A673 (cell line): ENCODE data around the gene SMAP2. TPM values are rescaled to one million over a fixed set of nuclear protein-coding genes. Genes with fewer than 3 reads are reported as not detected.

Experiments
- BruUV-seq: library from RNA; stranded (reverse); fragments of 400-500 nt; replicated peaks from 2 replicates; lab custom pipeline; 2021; lab: Mats Ljungman, UMichigan
- CTCF ChIA-PET: fragments of 300-600 bp; sonication (Branson Sonifier 250); formaldehyde crosslinking; loops from one replicate; lab custom pipeline; 2022; ENCODE audit warnings: antibody characterized with exemption; lab: Charles Lee
- POLR2A ChIA-PET: fragments of 300-600 bp; sonication (Branson Sonifier 250); formaldehyde crosslinking; loops from one replicate; lab custom pipeline; 2022; ENCODE audit warnings: antibody characterized with exemption; ENCODE audit not compliant: low non-redundant PET; lab: Charles Lee
- DNase-seq: peaks from one replicate; pipeline ENCODE4 v3.0.0-alpha.2; 2015; ENCODE audit warnings: low spot score
- H3K27ac ChIP-seq: fragments of 200-600 bp; sonication (generic); 2 replicates; pipeline ENCODE4 v1.5.1; 2016; ENCODE audit warnings: mixed run types, low read depth, mild to moderate bottlenecking, mixed read lengths, antibody characterized with exemption, low read length; ENCODE audit not compliant: poor library complexity, severe bottlenecking
- H3K27me3 ChIP-seq: fragments of 200-600 bp; sonication (generic); replicated peaks from 2 replicates; pipeline ENCODE4 v1.6.1; 2017; ENCODE audit warnings: mixed run types, low read depth, mild to moderate bottlenecking, mixed read lengths, antibody characterized with exemption, low read length; ENCODE audit not compliant: insufficient read depth, poor library complexity
- H3K36me3 ChIP-seq: fragments of 200-600 bp; sonication (generic); 2 replicates; pipeline ENCODE4 v1.6.1; 2016; ENCODE audit warnings: mixed run types, mild to moderate bottlenecking, mixed read lengths, antibody characterized with exemption, low read length; ENCODE audit not compliant: insufficient read depth, poor library complexity, severe bottlenecking
- H3K4me1 ChIP-seq: fragments of 200-600 bp; sonication (generic); 2 replicates; pipeline ENCODE4 v1.6.1; 2017; ENCODE audit warnings: mixed run types, mild to moderate bottlenecking, mixed read lengths, antibody characterized with exemption, low read length; ENCODE audit not compliant: insufficient read depth, poor library complexity, severe bottlenecking
- H3K4me3 ChIP-seq: fragments of 200-600 bp; sonication (generic); 2 replicates; pipeline ENCODE4 v1.5.1; 2016; ENCODE audit warnings: low read depth, mixed run types, mild to moderate bottlenecking, mixed read lengths, low read length; ENCODE audit not compliant: poor library complexity, severe bottlenecking
- H3K9me3 ChIP-seq: fragments of 200-600 bp; sonication (generic); 2 replicates; pipeline ENCODE4 v1.6.1; 2016; ENCODE audit warnings: mixed run types, low read depth, mild to moderate bottlenecking, mixed read lengths, antibody characterized with exemption, low read length; ENCODE audit not compliant: poor library complexity, severe bottlenecking
- CTCF ChIP-seq: fragments of 300-800, 200-600 bp; sonication (generic); conservative IDR thresholded peaks from 2 replicates; pipeline ENCODE4 v1.5.1; 2017; ENCODE audit warnings: low read depth, mild to moderate bottlenecking, antibody characterized with exemption, low read length, moderate library complexity, mixed read lengths
- EZH2 ChIP-seq: fragments of 200-600 bp; sonication (generic); IDR thresholded peaks from 2 replicates; pipeline ENCODE4 v1.6.1; 2017; ENCODE audit warnings: borderline replicate concordance, low read depth, mild to moderate bottlenecking, mixed read lengths, antibody characterized with exemption, low read length; ENCODE audit not compliant: poor library complexity, severe bottlenecking
- intact Hi-C: fragments of 100-400 bp; cut with micrococcal nuclease; formaldehyde crosslinking; loops from one replicate; pipeline ENCODE4 v1.10.0; 2022; ENCODE audit not compliant: unreplicated experiment
- total RNA-seq: library from RNA; stranded (reverse); gene quantifications from 2 replicates; pipeline ENCODE4 v1.2.3, GENCODE V29; 2021

SMAP2 gene
- total RNA-seq, 1 experiment from 2014 or later = 58.5 TPM

- POLR2A ChIA-PET = no interaction called here
- intact Hi-C loops = no loop called here
- Histone ChIP-seq H3K4me1 (peaks cover 92% of the 10 kb centered on the region), H3K36me3 (no peaks in the 10 kb centered on the region), H3K27ac (peak overlapping the region; percentile 93), H3K27me3 (no peaks in the 10 kb centered on the region), H3K9me3 (no peaks in the 10 kb centered on the region), H3K4me3 (no peak overlapping the region)
- DNase-seq = no peak
- TF ChIP-seq EZH2 (no peak), CTCF (peak; percentile 19; the same call in 1 of the 2 replicates)
- BruUV-seq = no TSS peak
- CTCF ChIA-PET = no interaction called here
Measured at GRCh38 chr1:40382601-40383000, 9.1 kb downstream of the SMAP2 start.

GRCh38 chr1:40383095-40383487 lies 9.6 kb downstream of the SMAP2 start:
- intact Hi-C loops = no loop called here
- TF ChIP-seq EZH2 (no peak), CTCF (no peak)
- peak; percentile 87 for DNase-seq
- Histone ChIP-seq H3K4me3 (peak overlapping the region; percentile 15), H3K9me3 (no peaks in the 10 kb centered on the region), H3K36me3 (no peaks in the 10 kb centered on the region), H3K27ac (peak overlapping the region; percentile 93), H3K4me1 (peaks cover 87% of the 10 kb centered on the region), H3K27me3 (no peaks in the 10 kb centered on the region)
- ChIA-PET POLR2A (interaction anchor here (1.0 kb wide), 1 partner anchor 10 kb away, joined by 10 read pairs; the partner anchor contains the start of gene SMAP2), CTCF (no interaction called here)
- TSS peak; percentile 93 for BruUV-seq

DNA sequence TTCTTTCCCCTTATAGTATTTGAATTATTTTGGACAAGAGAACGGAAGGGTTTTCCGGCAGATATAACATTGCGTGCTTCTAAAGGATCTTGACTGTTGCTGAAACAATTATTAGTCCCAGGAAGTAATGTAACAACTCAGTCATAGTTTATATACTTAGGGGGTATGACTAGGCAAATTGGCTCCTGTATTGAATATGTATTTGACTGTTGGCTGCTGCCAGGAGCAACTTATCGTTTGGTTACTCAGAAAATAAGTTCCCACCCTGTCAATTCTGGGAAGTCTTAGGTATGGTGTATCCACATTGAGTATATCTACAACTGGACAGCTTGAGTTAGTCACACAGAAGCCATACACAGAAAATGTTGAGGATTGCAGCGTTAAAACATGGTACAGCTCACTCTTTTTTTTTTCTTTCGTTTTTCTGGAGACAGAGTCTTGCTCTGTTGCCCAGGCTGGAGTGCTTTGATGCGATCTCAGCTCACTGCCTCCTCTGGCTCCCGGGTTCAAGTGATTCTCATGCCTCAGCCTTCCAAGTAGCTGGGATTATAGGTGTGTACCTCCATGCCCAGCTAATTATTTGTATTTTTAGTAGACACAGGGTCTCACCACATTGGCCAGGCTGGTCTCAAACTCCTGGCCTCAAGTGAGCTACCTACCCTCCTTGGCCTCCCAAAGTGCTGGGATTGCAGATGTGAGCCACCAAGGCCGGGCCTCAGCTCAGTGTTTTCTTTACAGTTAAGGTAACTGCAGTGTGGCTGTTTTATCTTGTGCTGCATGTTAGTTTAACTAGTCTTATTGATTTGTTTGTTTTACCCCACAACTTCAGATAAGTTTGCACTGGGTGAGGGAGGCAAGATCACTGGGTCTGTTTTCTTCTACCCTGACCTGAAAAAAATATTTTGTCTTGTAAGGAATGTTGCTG lies 10.2 kb downstream of the SMAP2 start:
- intact Hi-C loops = no loop called here
- ChIA-PET CTCF (interaction anchor here (0.6 kb wide), 1 partner anchor 156 kb away, joined by 3 read pairs; no protein-coding TSS in a partner anchor), POLR2A (interaction anchor here (1.0 kb wide), 1 partner anchor 10 kb away, joined by 10 read pairs; the partner anchor contains the start of gene SMAP2)
- TF ChIP-seq CTCF (no peak), EZH2 (no peak)
- Histone ChIP-seq H3K4me3 (peak overlapping the region; percentile 15), H3K36me3 (no peaks in the 10 kb centered on the region), H3K9me3 (no peaks in the 10 kb centered on the region), H3K27me3 (no peaks in the 10 kb centered on the region), H3K27ac (peak overlapping the region; percentile 93), H3K4me1 (peaks cover 83% of the 10 kb centered on the region)
- DNase-seq = no peak
- TSS peak; percentile 53 for BruUV-seq
